Esophagus mucosa (tissue), 1 donor: ENCODE results near the gene KPNA6. TPM values are rescaled to one million over a fixed set of nuclear protein-coding genes. Genes with fewer than 3 reads are reported as not detected.

Source experiments
- ATAC-seq: fragments of 200-7000 bp; cut with Tn5 transposase; one replicate; pipeline ENCODE4 v1.9.1; 2020
- total RNA-seq: library from RNA; stranded (reverse); gene quantifications from one replicate; pipeline ENCODE4 v1.2.4, GENCODE V29; 2023
- donor health status: DM: yes; HTN: yes; CAD: no.

KPNA6 gene
- total RNA-seq, 1 donor from 2014 or later, result 54.1 TPM

- no peak for ATAC-seq
Measured at GRCh38 chr1:32194984-32195383, 87.1 kb downstream of the KPNA6 start.

DNA sequence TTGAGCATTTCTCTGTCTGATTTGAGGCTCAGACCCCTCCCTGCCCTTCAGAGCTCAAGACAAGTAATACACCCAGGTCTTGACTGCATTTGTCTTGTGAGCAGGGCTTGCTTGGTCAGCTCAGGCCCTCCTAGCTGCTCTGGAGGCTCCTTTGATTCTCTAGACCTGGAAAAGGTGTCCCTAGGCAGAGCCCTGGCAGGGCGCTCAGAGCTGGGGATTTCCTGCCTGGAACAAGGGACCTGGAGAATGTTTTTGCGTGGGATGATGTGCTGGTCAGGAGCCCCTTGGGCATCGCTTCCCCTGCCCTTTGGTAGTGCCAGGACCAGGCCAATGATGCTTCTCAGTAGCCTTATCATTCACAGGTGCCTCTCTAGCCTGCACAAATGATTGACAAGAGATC is 87.7 kb downstream of the KPNA6 start:
- ATAC-seq, result no peak

DNA sequence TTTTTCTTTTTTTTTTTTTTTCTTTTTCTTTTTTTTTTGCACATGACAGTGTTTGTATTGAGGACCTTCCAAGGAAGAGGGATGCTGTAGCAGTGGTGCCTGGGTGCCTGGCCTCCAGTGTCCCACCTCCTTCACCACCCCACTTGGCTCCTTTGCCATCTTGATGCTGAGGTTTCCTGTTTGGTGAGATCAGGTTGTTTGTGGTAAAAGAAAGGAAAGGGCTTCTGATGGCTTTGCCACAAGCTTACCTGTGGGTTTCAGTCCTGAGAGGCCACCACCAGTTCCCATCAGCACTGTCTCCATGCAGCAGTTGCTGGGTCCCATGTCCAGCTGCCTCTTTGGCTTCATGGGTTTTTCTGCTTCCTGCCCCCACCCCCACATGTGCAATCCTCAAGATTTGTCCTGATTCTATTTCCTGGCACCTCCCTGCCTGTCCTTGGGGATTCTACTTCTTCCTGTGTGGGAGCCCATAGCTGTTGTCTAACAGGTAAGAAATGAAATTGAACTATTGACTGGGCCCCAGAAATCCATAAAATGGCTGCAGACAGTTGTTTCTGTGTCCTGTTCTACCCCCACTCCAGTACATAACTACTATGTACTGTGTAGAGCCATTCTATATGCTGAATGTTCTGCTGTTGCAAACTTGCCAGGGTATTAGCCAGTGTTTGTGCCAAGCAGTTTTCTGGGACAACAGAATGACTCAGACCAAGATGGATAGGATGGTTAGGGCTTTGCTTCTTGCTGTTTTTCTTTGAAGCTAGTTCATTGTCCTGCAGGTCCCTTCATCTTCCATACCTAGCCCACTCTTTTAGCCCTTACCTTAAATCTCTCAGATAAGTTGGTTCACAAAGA is 88.3 kb downstream of the KPNA6 start:
- no peak for ATAC-seq

DNA sequence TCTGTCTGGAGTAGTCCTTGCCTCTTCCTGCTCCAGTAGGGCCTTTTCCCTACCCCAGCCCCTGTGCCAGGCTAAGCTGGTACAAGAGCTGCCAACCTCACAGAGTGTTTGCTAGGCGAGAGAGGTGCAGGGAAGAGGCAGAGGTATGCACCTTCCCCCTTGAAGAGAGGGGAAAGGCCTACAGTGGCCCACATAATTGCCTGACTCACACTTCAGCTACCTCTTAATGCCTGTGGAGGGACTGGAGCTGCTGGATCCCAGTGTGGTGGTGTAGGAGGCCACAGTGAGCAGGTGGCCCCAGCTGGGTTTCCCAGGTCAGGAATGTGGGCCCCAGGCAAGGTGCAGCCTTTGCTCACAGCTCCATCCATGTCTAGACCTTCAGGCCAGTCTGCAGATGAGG is 89.2 kb downstream of the KPNA6 start:
- ATAC-seq, result no peak

GRCh38 chr1:32197837-32198236 is 90.0 kb downstream of the KPNA6 start:
- ATAC-seq, result no peak

- no peak for ATAC-seq
Measured at GRCh38 chr1:32198237-32199042, 90.6 kb downstream of the KPNA6 start.

DNA sequence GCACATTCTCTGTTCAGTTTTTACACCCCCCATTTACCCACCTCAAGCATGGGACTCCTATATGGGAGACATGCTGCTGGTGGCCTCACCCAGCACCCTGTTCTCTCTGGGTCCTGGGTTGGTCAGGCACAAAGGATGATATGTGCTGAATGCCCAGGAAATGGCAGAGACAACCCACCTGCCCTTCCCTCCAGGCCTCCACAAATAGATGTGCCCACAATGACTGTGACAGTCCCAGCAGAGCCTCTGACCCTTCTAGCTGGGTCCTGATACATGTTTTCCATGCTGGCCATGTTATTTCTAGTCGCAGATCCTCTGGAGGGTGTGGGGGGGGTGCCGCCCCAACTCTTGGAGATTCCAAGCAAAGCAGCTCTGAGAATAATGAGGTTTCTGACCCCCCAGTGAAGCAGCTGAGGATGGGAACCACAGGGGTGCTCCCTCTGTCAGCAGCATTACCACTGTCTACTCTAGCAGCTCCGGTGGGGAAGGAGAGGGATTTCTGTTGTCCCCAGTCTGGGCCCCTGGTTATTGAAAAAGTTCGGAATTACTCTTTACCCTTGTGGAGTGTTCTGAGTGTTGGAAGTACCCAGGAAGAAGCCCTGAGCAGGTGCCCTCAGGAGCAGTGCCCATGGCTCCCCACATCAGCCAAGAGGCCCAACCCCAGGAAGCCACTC is 91.3 kb downstream of the KPNA6 start:
- no peak for ATAC-seq

GRCh38 chr1:32199717-32200072 is 91.8 kb downstream of the KPNA6 start:
- ATAC-seq, result no peak

DNA sequence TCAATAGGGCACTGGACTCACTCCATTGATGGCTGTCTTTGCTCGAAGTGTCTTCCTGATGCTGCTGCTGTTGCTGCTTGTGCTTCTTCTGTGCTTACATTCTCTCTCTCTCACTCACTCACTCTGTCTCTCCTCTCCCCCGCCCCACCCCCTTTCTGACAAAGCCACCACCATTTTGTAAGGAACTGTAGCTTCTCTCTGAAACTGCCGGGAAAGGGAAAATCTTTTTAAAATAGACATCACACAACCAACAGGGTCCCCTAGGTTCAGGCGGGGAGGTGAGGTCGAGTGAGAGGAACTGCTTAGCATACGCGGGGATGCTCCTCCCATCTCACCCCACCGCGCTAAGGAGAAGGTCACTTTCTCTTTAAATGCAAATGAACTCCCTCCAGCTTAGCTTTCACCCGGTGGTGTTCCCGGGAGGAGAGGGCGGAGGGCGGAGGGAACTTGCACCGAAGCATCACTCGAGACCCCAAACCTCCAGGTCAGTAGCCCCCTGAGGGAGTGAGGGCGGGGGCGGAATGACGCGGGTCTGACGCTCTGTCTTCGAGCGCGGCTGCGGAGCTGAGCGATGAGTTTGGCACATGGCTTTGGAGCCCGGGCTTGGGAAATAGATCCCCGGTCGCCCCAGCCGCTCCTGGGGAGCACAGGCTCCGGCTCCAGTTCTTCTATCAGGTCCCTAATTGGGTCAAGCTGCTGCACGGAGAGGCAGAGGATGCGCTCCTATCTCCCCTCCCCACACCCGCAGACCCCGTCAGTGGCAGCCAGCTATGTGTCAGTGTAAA is 92.6 kb downstream of the KPNA6 start, which contains the start of gene CCDC28B:
TSS of gene CCDC28B (plus strand) at position 370 of the 785 bp plus-strand sequence. CDS start 1,341 bp downstream, outside the sequence.
- peak; percentile 26 for ATAC-seq

DNA sequence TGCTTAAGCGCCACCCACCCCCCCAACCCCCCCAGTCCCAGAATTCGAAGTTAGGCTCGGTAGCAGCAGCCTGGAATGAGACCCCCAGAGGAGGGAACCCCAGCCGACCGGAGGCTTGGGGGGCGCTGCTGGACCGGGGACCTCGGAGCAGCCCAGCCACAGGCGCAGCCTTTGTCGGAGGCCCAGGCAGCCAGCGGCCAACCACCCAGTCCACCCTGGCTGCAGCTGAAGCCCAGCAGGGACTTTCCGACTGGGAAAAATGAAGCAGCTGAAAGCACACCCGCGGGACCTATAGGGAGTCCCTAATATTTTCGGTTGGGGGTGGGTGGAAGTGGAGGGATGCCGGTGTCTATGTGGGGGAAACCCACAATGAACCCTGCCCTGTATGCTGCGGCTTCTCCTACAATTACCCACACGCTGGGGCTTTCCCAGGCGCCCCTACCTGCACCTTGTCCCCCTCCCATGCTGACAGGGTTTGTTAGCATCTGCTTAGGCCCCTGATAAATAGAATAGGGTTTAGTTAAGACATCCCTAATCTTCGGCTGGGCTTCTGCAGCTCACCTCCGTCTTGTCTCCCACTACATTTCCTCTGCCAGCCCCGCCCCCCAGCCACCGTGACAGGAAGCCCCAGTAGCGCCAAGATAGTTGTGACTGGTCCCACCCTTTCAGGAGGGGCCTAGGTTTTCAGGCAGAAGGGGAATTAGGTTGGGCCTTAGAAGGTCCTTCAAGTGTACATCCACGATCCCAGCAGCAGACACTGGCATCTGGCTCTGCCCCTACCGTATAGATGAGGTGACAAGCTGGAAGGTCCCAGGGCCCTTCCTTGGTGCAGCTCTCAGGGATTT is 93.4 kb downstream of the KPNA6 start:
- ATAC-seq, result peak; percentile 9

- ATAC-seq, result peak; percentile 13
Measured at GRCh38 chr1:32204943-32205361, 97.1 kb downstream of the KPNA6 start.

GRCh38 chr1:32205401-32206370 is 97.8 kb downstream of the KPNA6 start, which contains the start of gene IQCC:
IQCC (plus strand) TSS chr1:32205671; CDS start chr1:32205682, 11 bp downstream.
- ATAC-seq, result peak; percentile 79

GRCh38 chr1:32208469-32208868 is 100.6 kb downstream of the KPNA6 start:
- no peak for ATAC-seq

DNA sequence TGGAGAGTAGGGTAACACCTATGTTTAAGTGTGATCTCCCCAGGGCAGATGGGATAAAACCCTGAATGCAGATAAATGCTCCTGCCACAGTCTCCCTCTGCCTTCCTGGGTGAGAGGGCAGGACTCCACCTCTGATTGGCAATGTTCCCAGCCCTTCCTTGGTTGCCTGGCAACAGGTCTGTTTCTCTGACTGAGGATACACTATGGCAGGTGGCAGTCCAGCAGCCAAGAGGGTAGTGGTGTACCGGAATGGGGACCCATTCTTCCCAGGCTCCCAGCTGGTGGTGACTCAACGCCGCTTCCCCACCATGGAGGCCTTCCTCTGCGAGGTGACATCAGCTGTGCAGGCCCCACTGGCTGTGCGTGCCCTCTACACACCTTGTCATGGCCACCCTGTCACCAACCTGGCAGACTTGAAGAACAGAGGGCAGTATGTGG is 101.1 kb downstream of the KPNA6 start, which contains the start of gene DCDC2B:
TSS of gene DCDC2B (plus strand) at position 199 of the 438 bp plus-strand sequence. CDS start at position 204, 5 bp downstream.
- ATAC-seq, result peak; percentile 36

DNA sequence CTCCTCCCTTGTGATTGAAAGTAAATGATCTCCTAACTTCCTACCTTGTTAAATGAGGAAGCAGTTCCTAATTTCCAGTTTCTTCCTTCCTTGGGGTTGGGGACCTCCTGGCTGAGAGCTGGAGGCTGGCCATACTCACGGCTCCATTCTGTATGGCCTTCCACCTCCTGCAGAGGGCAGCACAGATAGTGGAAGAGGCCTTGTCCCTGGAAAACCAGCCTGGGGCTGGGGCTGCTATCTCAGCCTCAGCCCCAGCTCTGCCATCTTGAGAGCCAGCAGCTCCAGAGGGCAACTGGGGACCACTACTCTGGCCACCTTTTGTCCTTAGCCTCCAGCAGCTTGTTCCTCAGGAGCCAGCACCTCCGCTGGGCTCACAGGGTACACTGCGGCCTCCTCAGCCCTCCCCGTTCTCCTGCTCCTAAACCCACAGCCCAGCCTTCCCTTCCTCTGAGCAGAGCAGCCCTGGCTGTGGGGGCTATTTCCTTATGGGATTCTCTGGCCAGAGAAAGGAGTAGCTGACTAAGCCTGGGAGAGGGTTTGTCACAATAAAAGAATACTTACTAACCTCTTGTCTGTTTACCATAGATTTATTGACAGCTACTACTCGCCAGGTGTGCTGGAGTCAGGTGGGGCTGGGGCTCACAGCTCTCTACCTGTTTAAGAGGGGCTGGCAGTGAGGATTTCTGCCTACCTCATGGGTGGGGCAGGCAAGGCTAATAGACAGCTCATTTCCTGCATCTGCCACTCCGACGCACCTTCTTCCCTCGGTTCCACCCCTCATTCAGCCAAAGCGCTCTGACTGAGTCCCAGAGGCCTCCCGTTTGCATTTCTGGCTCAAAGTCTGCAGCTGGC is 108.0 kb downstream of the KPNA6 start:
- peak; percentile 68 for ATAC-seq

GRCh38 chr1:32216566-32216965 is 108.7 kb downstream of the KPNA6 start:
- no peak for ATAC-seq

GRCh38 chr1:32219022-32219421 is 111.2 kb downstream of the KPNA6 start:
- ATAC-seq, result no peak

- ATAC-seq, result no peak
Measured at GRCh38 chr1:32220746-32221580, 113.1 kb downstream of the KPNA6 start.
